GM12801 (cell line): ENCODE results near the gene HECTD4.

ENCODE experiments used
- TF ChIP-seq, protein P1 (sequence below): IDR thresholded peaks from one replicate; pipeline ENCODE4 v1.5.1; 2011; ENCODE audit warnings: control low read depth; ENCODE audit not compliant: insufficient read length; ENCODE audit errors: extremely low read depth

Gene HECTD4

DNA sequence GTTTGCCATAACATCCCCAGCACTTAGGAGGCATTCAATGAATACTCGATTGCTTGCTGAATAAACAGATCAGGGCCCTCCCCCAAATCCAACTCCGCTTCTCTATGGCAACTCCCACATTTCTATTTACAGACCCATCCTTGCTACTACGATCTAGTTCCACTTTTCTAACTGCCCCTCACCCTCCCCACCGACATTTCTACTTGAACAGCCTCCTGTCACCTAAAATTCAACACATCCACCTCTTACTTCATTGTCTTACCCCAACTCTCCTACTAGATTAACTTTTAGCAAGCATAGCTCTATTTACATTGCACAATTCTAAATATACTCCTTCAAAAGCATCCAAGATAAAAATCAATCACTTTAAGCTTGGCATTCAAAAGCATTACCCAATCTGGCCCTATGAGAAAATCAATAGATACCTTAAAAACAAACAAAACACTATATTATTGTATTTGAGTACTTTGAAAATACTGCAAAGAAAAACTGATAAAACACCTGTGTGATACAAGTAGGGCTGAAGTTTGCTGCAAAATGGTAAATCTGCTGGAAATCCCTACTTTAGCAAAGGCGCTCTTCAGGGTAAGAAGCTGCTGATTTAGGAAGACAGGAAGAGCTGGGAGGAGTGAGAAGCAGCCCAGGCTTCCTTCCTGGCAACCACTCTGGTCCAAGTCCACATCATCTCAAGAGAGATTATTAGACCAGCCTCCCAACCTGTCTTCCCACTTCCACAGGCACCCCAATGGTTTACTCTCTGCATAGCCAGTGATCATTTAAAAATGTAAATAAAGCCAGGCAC, 96.4 kb downstream of the HECTD4 start:
- TF ChIP-seq, protein P1, sequence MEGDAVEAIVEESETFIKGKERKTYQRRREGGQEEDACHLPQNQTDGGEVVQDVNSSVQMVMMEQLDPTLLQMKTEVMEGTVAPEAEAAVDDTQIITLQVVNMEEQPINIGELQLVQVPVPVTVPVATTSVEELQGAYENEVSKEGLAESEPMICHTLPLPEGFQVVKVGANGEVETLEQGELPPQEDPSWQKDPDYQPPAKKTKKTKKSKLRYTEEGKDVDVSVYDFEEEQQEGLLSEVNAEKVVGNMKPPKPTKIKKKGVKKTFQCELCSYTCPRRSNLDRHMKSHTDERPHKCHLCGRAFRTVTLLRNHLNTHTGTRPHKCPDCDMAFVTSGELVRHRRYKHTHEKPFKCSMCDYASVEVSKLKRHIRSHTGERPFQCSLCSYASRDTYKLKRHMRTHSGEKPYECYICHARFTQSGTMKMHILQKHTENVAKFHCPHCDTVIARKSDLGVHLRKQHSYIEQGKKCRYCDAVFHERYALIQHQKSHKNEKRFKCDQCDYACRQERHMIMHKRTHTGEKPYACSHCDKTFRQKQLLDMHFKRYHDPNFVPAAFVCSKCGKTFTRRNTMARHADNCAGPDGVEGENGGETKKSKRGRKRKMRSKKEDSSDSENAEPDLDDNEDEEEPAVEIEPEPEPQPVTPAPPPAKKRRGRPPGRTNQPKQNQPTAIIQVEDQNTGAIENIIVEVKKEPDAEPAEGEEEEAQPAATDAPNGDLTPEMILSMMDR = no peak

DNA sequence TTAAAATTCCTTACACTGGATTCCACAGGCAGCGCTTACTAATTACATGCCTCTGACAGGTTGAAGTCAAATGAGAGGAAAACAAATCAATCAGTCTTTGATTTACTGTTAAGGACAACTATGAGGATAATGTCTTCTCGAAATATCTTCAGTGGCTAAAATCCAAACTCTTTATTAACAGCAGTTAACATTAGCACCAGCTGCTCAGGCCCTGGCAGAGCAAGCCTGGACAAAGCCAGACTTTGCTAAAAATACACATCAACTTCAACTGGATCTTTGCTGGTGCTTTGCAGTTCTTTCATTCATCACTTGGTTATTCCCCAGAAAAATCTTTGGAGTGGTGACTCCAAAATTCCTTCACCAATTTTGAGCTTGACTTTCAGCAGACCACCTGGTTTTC, 98.7 kb downstream of the HECTD4 start:
- TF ChIP-seq, protein P1 = no peak

DNA sequence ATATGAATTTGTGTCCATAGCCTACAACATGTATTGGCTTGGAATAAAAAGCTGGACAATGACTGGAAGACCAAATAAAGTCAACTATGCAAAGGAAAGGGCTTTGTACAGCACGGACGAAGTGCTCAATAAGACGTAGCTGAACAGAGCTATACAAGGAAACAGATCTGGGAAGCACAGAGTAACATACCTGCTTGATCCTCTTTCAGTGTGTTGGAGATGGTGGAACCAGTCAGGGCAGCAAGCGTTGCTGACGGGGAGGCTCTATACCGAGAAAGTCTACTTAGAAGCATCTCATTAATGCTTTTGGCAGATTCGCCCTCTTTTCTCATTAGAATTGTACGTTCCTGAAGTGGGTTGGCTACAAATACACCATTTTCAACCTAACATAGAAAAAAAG, 99.3 kb downstream of the HECTD4 start:
- TF ChIP-seq, protein P1 = no peak

DNA sequence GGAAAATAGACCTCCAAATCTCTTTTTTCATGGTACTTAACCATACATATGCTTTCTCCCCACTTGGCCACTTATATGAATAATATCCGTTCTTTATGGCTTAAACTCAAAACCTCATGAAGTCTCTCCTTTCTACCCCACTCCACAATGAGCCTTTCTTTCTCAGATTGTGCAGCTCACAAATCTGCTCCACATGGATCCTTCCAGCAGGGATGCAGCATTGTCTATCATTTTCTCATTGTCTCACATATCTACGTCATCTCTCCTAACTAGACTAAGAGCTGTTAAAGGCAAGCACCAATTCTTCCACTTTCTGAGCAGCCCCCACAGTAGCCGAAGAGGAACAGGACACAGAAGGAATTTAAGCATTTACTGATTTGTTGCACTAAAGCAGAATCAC, 106.4 kb downstream of the HECTD4 start:
- TF ChIP-seq, protein P1 = no peak

DNA sequence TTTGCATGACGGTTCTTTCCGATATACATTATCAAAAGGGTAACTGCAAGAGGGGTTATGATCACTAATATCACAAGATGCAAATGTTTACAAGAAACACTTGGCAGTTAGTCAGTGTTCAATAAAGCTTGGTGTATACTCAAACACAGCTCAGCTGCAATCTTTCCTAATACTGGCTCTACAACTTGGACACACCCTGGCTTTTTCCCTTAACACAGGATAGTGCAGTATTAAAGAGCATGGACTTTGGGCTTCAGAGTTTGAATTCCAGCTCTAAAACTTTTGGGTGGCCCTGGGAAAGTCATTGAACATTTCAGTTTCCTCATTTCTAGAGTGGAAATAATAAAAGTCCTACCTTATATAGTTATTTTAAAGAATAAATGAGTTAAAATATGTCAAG, 107.0 kb downstream of the HECTD4 start:
- TF ChIP-seq, protein P1 = no peak

DNA sequence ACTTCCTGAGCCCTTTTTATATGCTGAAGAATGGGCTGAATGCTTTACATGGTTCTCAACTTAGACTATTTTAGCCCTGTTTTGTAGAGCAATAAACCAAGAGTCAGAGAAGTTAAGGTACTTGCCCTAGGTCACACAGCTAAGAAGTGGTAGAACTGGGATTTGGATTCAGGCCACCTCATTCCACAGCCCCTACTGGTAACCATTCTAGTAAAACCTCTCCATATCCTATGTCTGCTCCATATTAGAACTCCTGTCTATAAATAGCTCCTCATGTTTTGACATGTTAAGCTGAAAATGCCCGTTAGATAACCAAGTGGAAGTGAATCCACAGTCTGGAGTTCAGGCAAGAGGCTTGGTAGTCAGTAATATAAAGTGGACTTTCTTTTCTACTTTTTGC, 111.6 kb downstream of the HECTD4 start:
- TF ChIP-seq, protein P1 = no peak

DNA sequence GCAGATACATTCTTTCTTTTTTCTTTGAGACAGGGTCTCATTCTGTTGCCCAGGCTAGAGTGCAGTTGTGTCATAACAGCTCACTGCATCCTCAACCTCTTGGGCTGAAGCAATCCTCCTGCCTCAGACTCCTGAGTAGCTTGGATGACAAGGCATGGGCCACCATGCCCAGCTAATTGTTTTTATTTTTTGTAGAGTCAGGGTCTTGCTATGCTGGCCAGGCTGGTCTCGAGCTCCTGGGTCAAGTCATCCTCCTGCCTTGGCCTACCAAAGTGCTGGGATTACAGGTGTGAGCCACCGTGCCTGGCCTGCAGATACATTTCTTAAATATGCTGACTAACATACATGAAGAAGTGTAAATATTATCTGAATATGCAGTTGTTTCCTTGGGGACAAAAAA, 115.8 kb downstream of the HECTD4 start:
- TF ChIP-seq, protein P1 = no peak

DNA sequence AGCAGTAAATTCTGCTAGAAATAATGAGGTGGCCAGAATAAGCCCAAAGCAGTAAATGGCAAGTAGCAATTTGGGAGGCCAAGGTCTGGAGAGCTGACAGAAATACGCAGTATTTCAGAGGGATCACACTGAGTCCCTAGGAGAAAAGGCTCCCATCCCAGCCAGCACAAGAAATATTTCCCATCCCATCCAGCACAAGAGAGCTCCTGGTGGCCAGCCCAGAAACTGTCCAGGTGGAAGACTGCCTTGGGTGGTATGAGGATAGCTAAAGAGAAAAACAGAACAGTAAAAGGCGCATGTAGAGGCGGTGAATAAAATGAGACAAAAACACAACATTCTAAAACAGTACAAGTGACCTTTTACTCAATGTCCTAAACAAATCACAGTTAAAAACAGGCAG, 120.7 kb downstream of the HECTD4 start:
- TF ChIP-seq, protein P1 = no peak
